Activated B cell treated with CpG ODN at 0.5 μM for 24 hours (primary cell): Measurements from ENCODE around the gene DOK7. TPM values are rescaled to one million over a fixed set of nuclear protein-coding genes. Genes with fewer than 3 reads are reported as not detected.

Experiments used
- ATAC-seq: fragments of 200-7000 bp; cut with Tn5 transposase; one replicate; pipeline ENCODE4 v1.10.0; 2021; ENCODE audit warnings: low read depth, mild to moderate bottlenecking, moderate library complexity
- CTCF ChIA-PET: fragments of 350-600 bp; sonication (Branson Sonifier 250); formaldehyde crosslinking; loops from one replicate; lab custom pipeline; 2021; ENCODE audit warnings: antibody characterized with exemption; lab: Charles Lee
- POLR2A ChIA-PET: fragments of 350-600 bp; sonication (Branson Sonifier 250); formaldehyde crosslinking; loops from one replicate; lab custom pipeline; 2021; ENCODE audit warnings: antibody characterized with exemption; lab: Charles Lee
- DNase-seq: peaks from one replicate; pipeline ENCODE4 v3.0.0; 2022
- H3K27ac Mint-ChIP-seq: one replicate; pipeline ENCODE4 v1.8.0; 2020; ENCODE audit warnings: mixed read lengths
- H3K27me3 Mint-ChIP-seq: one replicate; pipeline ENCODE4 v1.8.0; 2021; ENCODE audit warnings: mixed read lengths
- H3K36me3 Mint-ChIP-seq: one replicate; pipeline ENCODE4 v1.8.0; 2021; ENCODE audit warnings: low read depth, mixed read lengths
- H3K4me1 Mint-ChIP-seq: one replicate; pipeline ENCODE4 v1.8.0; 2021; ENCODE audit warnings: mixed read lengths
- H3K4me3 Mint-ChIP-seq: one replicate; pipeline ENCODE4 v1.8.0; 2020; ENCODE audit warnings: mild to moderate bottlenecking, mixed read lengths
- H3K9me3 Mint-ChIP-seq: one replicate; pipeline ENCODE4 v1.8.0; 2020; ENCODE audit warnings: mixed read lengths
- CTCF ChIP-seq: fragments of 200-600 bp; IDR thresholded peaks from one replicate; pipeline ENCODE4 v1.8.0; 2022; ENCODE audit warnings: antibody characterized with exemption, mild to moderate bottlenecking
- intact Hi-C: fragments of 100-400 bp; cut with micrococcal nuclease; formaldehyde crosslinking; loops from one replicate; pipeline ENCODE4 v1.15.1; 2024
- total RNA-seq: library from RNA; stranded (reverse); gene quantifications from 2 replicates; pipeline ENCODE4 v1.2.3, GENCODE V29; 2022

Gene DOK7
- total RNA-seq, 1 donor from 2014 or later = 2.7 TPM

DNA sequence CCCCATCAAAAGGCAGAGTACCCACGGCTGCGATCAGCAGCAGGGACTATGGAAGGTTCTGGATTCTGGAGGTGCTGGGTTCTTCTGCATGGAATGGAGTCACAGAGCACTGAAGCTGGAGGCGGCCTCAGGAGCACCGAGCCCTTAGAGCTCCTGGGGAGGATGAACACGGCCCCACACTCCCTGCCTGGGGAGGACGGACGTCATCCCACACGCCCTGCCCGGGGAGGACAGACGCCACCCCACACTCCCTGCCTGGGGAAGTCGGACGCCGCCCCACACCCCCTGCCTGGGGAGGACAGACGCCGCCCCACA lies 59.2 kb downstream of the DOK7 start:
- H3K36me3 Mint-ChIP-seq = peaks cover 73% of the 10 kb centered on the region
- no peaks in the 10 kb centered on the region for H3K9me3 Mint-ChIP-seq
- TF ChIP-seq CTCF = no peak
- no peak for ATAC-seq
- intact Hi-C loops = no loop called here
- no peak for DNase-seq
- CTCF ChIA-PET = no interaction called here
- no peak overlapping the region for H3K27ac Mint-ChIP-seq
- H3K4me3 Mint-ChIP-seq = no peak overlapping the region
- H3K4me1 Mint-ChIP-seq = peaks cover 3% of the 10 kb centered on the region
- H3K27me3 Mint-ChIP-seq = no peaks in the 10 kb centered on the region
- POLR2A ChIA-PET = no interaction called here

- intact Hi-C loops = no loop called here
- Mint-ChIP-seq H3K27ac (no peak overlapping the region), H3K4me3 (no peak overlapping the region), H3K36me3 (peaks cover 69% of the 10 kb centered on the region), H3K4me1 (peaks cover 5% of the 10 kb centered on the region), H3K27me3 (no peaks in the 10 kb centered on the region), H3K9me3 (no peaks in the 10 kb centered on the region)
- no peak for DNase-seq
- POLR2A ChIA-PET = no interaction called here
- CTCF ChIA-PET = no interaction called here
- ATAC-seq = no peak
- TF ChIP-seq CTCF = no peak
Observed at GRCh38 chr4:3522651-3523050, 59.5 kb downstream of the DOK7 start.

DNA sequence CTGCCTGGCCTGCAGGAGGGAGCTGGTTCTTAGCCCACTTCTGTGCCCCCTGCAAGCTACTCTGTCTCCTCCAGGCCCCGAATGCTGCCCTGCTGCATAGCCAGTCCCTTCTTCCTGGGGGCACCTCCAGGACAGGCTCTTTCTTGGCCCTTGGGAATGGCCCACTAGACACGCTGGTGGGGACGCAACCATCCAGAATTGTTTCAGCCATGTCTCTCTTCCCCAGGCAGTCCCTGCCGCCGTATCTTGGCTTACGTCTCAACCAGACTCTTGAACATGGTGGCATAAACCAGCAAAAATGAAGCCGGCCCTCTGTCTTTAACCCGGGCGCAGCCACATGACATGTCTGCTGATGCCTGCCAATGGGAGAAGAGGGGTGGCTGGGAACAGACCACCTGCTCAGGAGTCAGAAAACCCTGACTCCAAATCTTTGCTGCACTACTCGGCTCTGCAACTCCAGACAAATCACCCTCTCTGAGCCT lies 60.1 kb downstream of the DOK7 start:
- H3K27me3 Mint-ChIP-seq = no peaks in the 10 kb centered on the region
- TF ChIP-seq CTCF = no peak
- DNase-seq (no peak), ATAC-seq (no peak)
- CTCF ChIA-PET = no interaction called here
- intact Hi-C loops = no loop called here
- peaks cover 65% of the 10 kb centered on the region for H3K36me3 Mint-ChIP-seq
- POLR2A ChIA-PET = no interaction called here
- no peak overlapping the region for H3K4me3 Mint-ChIP-seq
- no peaks in the 10 kb centered on the region for H3K9me3 Mint-ChIP-seq
- peaks cover 9% of the 10 kb centered on the region for H3K4me1 Mint-ChIP-seq
- H3K27ac Mint-ChIP-seq = no peak overlapping the region

DNA sequence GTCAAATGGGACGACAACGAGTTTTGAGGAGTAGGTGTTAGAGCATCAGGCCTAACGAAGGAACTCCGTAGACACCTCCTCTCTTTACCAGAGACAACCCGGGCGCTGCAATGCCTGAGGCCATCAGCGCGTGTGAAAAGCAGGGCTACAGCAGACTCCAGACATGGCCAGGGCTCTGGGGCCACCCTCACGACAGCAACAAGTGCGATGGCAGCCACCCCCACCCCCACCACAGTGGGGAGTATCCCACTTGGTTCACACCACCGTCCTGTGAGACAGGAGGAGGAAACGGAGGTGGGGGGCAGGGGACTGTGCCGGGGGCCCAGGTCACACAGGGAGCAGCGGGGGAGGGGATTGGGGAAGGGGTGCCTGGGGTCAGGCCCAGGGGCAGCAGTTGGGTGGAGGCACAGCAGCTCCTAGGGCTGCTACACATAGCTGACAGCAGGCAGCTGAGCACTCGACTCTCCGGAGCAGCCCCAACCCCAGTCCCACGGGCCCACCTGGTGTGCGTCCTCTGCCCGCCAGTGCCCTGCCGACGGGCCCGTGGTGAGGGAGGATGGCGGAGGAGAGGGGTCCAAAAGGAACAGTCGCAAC lies 60.6 kb downstream of the DOK7 start:
- intact Hi-C loops = no loop called here
- H3K27ac Mint-ChIP-seq = no peak overlapping the region
- POLR2A ChIA-PET = no interaction called here
- TF ChIP-seq CTCF = no peak
- CTCF ChIA-PET = no interaction called here
- no peak overlapping the region for H3K4me3 Mint-ChIP-seq
- ATAC-seq (no peak), DNase-seq (no peak)
- no peaks in the 10 kb centered on the region for H3K27me3 Mint-ChIP-seq
- H3K36me3 Mint-ChIP-seq = peaks cover 68% of the 10 kb centered on the region
- peaks cover 10% of the 10 kb centered on the region for H3K4me1 Mint-ChIP-seq
- H3K9me3 Mint-ChIP-seq = no peaks in the 10 kb centered on the region

DNA sequence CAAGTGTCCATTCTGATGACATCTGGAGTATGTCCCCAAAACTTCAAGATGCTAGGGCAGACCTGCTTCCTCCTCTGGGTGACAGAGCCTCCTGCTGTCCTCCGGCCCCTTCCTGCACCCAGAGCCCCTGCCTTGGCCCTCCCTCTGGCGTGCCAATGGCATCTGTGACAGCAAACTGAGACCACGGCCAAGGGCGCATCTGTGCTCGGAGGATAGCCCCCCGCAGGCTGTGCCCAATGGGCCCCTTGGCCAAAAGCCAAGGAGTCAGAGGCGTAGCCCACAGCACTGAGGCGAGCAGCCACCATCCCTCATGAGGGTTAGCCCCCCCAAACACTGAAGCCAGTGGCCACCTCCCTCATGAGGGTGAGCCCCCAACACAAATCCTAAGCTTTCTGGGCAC lies 61.2 kb downstream of the DOK7 start:
- Mint-ChIP-seq H3K4me1 (peaks cover 12% of the 10 kb centered on the region), H3K9me3 (no peaks in the 10 kb centered on the region), H3K4me3 (no peak overlapping the region), H3K36me3 (peaks cover 65% of the 10 kb centered on the region), H3K27me3 (no peaks in the 10 kb centered on the region), H3K27ac (no peak overlapping the region)
- no peak for DNase-seq
- ATAC-seq = no peak
- intact Hi-C loops = no loop called here
- CTCF ChIA-PET = no interaction called here
- POLR2A ChIA-PET = no interaction called here
- TF ChIP-seq CTCF = no peak
